ENCODE results near the gene SHROOM4.

- no peak for TF ChIP-seq CTCF (IDR thresholded peaks at IDR 0.05)
- TF ChIP-seq POLR2AphosphoS5 (IDR thresholded peaks at IDR 0.05): no peak
Measured at GRCh38 chrX:50577326-50577725, 236.7 kb downstream of the SHROOM4 start.

Data from breast epithelium (tissue), 3 donors.